Spleen (tissue), 11 donors: ENCODE results near the gene FOXP1. TPM values are rescaled to one million over a fixed set of nuclear protein-coding genes. Genes with fewer than 3 reads are reported as not detected.

Experiments
- DNase-seq: peaks from one replicate; pipeline ENCODE4 v3.0.0-alpha.2; 2020
- H3K27ac ChIP-seq, 8 donors: fragments of 200-600 bp; sonication (generic) in 7 of 8; 1 replicate in 4 of 8; 2 replicates in 4 of 8; pipeline versions ENCODE4 v1.5.0 to v1.8.0; 2016 to 2021; ENCODE audit warnings: inconsistent platforms in 4 of 8, mild to moderate bottlenecking in 4 of 8, moderate library complexity in 1 of 8
- H3K27me3 ChIP-seq, 7 donors: fragments of 200-600 bp; sonication (generic) in 6 of 7; replicated peaks in 1 of 7; 1 replicate in 4 of 7; 2 replicates in 3 of 7; pipeline versions ENCODE4 v1.5.0 to v1.8.0; 2016 to 2021; ENCODE audit warnings: inconsistent platforms in 3 of 7, mild to moderate bottlenecking in 1 of 7
- H3K36me3 ChIP-seq, 6 donors: fragments of 200-600 bp; sonication (generic) in 5 of 6; 1 replicate in 4 of 6; 2 replicates in 2 of 6; pipeline versions ENCODE4 v1.5.0 to v1.8.0; 2016 to 2021; ENCODE audit warnings: inconsistent platforms in 2 of 6
- H3K4me1 ChIP-seq, 6 donors: fragments of 200-600 bp; sonication (generic) in 5 of 6; 1 replicate in 3 of 6; 2 replicates in 3 of 6; pipeline versions ENCODE4 v1.5.0 to v1.8.0; 2016 to 2021; ENCODE audit warnings: inconsistent platforms in 3 of 6
- H3K4me3 ChIP-seq, 8 donors: fragments of 200-600 bp; sonication (generic) in 7 of 8; 1 replicate in 4 of 8; 2 replicates in 4 of 8; pipeline versions ENCODE4 v1.5.0 to v1.8.0; 2016 to 2021; ENCODE audit warnings: inconsistent platforms in 4 of 8, mild to moderate bottlenecking in 4 of 8, moderate library complexity in 2 of 8
- H3K9me3 ChIP-seq, 8 donors: fragments of 200-600 bp; sonication (generic) in 7 of 8; 1 replicate in 4 of 8; 2 replicates in 4 of 8; pipeline versions ENCODE4 v1.5.0 to v1.8.0; 2016 to 2021; ENCODE audit warnings: inconsistent platforms in 4 of 8
- POLR2A ChIP-seq, 3 donors: fragments of 450-650 bp; IDR thresholded peaks; one replicate each; pipeline ENCODE4 v1.5.1; 2017; ENCODE audit warnings: antibody characterized with exemption in 3 of 3, mild to moderate bottlenecking in 1 of 3
- POLR2AphosphoS5 ChIP-seq, 3 donors: sonication (generic); formaldehyde crosslinking; IDR thresholded peaks; one replicate each; pipeline ENCODE4 v1.5.1; 2017; ENCODE audit warnings: antibody characterized with exemption in 3 of 3
- WGBS, 5 donors: extraction: QIAGEN DNeasy Blood & Tissue Kit in 3 of 5; methylation state at CpG; one replicate each; pipeline versions ENCODE4 v1.1.5 to v1.1.7; 2013 to 2018; 5-methylcytosine and 5-hydroxymethylcytosine counted together
- intact Hi-C: fragments of 100-400 bp; cut with DNase I; formaldehyde crosslinking; loops from one replicate; pipeline ENCODE4 v1.15.0; 2023; ENCODE audit warnings: low total_unique reads
- polyA plus RNA-seq, 3 donors: library from polyadenylated mRNA; stranded (reverse); fragments of 200-250 nt; gene quantifications; one replicate each; pipeline ENCODE4 v1.2.1, GENCODE V29; 2013
- total RNA-seq, 7 donors: library from RNA; depleted of rRNA in 3 of 7; stranded (reverse); fragments of >200 nt in 3 of 7; fragmentation: NEBNext Ultra II Directional in 4 of 7; extraction: Animal tissue kit (Norgen Biotek cat#: 25700) in 4 of 7; gene quantifications; one replicate each; pipeline versions ENCODE4 v1.1.0 to v1.2.1, GENCODE V29; 2016 to 2021
- TF ChIP-seq, protein P1 (sequence below), 11 experiments: fragments of 200-600 bp in 7 of 11; fragments of 450-650 bp in 4 of 11; sonication (generic) in 4 of 11; IDR thresholded peaks in 8 of 11; conservative IDR thresholded peaks in 3 of 11; 1 replicate in 7 of 11; 2 replicates in 4 of 11; pipeline versions ENCODE4 v1.4.0 to v1.8.0; 2016 to 2021; ENCODE audit warnings: antibody characterized with exemption in 11 of 11, inconsistent platforms in 4 of 11, mild to moderate bottlenecking in 1 of 11
- donor health status: healthy with polysubstance abuse.
- donor health status: DM: no; HTN: no; CAD: no; lungs with moderate emphysema.
- donor health status: DM: no; HTN: no; CAD: no.
- donor health status: Bipolar disorder and iron deficiency.
- donor health status: healthy.
- donor health status: DM: no; HTN: no; CAD: no.
- donor health status: DM: yes; HTN: yes; CAD: no.

Gene FOXP1
- total and polyA plus RNA-seq, 10 donors: 11.1 to 202 (median 153) TPM

DNA sequence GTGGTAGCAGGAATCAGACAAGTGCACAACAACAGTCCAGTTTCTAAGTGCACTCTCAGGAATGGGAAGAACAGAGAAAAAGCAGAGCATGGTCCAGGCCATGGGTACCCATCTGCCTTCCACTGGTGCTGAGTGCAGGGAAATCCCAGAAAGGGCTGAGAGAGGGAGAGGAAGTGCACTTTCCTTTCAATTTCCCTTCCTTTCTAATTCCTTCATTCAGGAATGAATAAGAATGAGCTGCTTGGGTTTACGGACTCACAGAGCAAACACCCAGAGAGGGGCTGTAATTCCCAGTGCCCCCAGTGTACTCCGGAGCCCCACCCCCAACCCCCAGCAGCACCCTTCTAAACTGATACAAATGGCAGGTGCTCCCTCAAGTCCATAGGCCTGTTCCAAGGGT is 300.6 kb downstream of the FOXP1 start:
- H3K4me1 ChIP-seq: peaks cover 0 to 11% (median 0%) of the 10 kb centered on the region in 6 donors
- intact Hi-C loops: no loop called here
- DNase-seq: no peak
- WGBS, 5 donors: 80 to 96% (median 90%) methylated on average over 2 of the region's 2 CpGs
- no peak overlapping the region for H3K27ac ChIP-seq
- no peak overlapping the region for H3K4me3 ChIP-seq
- TF ChIP-seq POLR2AphosphoS5 (IDR thresholded peaks at IDR 0.05) (no peak), POLR2A (IDR thresholded peaks at IDR 0.05) (no peak)
- TF ChIP-seq, protein P1, sequence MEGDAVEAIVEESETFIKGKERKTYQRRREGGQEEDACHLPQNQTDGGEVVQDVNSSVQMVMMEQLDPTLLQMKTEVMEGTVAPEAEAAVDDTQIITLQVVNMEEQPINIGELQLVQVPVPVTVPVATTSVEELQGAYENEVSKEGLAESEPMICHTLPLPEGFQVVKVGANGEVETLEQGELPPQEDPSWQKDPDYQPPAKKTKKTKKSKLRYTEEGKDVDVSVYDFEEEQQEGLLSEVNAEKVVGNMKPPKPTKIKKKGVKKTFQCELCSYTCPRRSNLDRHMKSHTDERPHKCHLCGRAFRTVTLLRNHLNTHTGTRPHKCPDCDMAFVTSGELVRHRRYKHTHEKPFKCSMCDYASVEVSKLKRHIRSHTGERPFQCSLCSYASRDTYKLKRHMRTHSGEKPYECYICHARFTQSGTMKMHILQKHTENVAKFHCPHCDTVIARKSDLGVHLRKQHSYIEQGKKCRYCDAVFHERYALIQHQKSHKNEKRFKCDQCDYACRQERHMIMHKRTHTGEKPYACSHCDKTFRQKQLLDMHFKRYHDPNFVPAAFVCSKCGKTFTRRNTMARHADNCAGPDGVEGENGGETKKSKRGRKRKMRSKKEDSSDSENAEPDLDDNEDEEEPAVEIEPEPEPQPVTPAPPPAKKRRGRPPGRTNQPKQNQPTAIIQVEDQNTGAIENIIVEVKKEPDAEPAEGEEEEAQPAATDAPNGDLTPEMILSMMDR (IDR thresholded peaks at IDR 0.05 in 8 of 11, conservative IDR thresholded peaks at IDR 0.05 in 3 of 11): no peak
- H3K36me3 ChIP-seq: peaks cover 0 to 18% (median 0%) of the 10 kb centered on the region in 6 donors
- no peaks in the 10 kb centered on the region for H3K27me3 ChIP-seq
- H3K9me3 ChIP-seq: no peaks in the 10 kb centered on the region

DNA sequence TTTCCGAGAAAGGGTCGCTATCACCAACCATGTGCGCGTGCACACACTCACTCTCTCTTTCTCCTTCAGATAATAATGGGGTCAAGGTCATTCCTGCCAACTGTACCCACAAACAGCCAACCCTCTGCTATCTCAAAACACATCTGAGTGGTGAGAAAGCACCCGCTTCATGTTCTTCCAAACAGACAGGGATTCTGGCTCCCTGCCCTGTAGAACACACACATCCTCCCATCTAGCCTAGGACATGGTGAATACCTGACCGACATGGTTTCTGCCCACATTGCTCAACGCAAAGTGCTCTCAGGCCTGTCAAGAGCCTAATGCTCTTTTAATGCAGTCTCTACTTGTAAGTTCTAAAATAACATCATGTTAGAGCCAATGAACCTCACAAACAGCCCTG is 302.2 kb downstream of the FOXP1 start:
- Histone ChIP-seq H3K4me3 (no peak overlapping the region), H3K36me3 (peaks cover 0 to 18% (median 0%) of the 10 kb centered on the region in 6 donors), H3K27ac (no peak overlapping the region), H3K4me1 (peaks cover 0 to 19% (median 0%) of the 10 kb centered on the region in 6 donors), H3K27me3 (no peaks in the 10 kb centered on the region), H3K9me3 (no peaks in the 10 kb centered on the region)
- intact Hi-C loops: no loop called here
- TF ChIP-seq POLR2A (IDR thresholded peaks at IDR 0.05): no peak
- no peak for TF ChIP-seq POLR2AphosphoS5 (IDR thresholded peaks at IDR 0.05)
- 83 to 94% (median 89%) methylated on average over 7 of the region's 7 CpGs for WGBS, 5 donors
- no peak for DNase-seq

DNA sequence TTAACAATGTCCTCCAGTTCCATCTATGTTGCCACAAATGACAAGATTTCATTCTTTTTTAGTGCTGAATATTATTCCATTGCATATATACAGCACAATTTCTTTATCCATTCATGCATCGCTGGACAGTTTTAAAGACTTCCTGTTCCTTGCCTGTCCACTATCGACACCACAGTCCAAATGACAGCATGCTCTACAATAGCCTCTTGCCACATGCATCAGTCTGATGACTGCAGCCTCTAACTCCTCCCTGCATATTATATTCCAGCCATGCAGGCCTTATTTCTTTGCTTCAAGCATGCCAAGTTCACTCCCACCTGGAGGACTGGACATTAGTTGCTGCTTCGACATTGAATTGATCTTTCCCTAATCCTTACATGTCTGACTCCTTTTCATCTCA is 306.2 kb downstream of the FOXP1 start:
- no peak for DNase-seq
- 81 to 91% (median 85%) methylated on average over 3 of the region's 3 CpGs for WGBS, 5 donors
- peaks cover 0 to 11% (median 0%) of the 10 kb centered on the region in 6 donors for H3K4me1 ChIP-seq
- TF ChIP-seq, protein P1 (IDR thresholded peaks at IDR 0.05 in 8 of 11, conservative IDR thresholded peaks at IDR 0.05 in 3 of 11): no peak
- no peak for TF ChIP-seq POLR2AphosphoS5 (IDR thresholded peaks at IDR 0.05)
- TF ChIP-seq POLR2A (IDR thresholded peaks at IDR 0.05): no peak
- H3K9me3 ChIP-seq: no peaks in the 10 kb centered on the region
- no peak overlapping the region for H3K27ac ChIP-seq
- H3K36me3 ChIP-seq: peaks cover 0 to 12% (median 0%) of the 10 kb centered on the region in 6 donors
- no peak overlapping the region for H3K4me3 ChIP-seq
- H3K27me3 ChIP-seq: no peaks in the 10 kb centered on the region
- intact Hi-C loops: no loop called here

DNA sequence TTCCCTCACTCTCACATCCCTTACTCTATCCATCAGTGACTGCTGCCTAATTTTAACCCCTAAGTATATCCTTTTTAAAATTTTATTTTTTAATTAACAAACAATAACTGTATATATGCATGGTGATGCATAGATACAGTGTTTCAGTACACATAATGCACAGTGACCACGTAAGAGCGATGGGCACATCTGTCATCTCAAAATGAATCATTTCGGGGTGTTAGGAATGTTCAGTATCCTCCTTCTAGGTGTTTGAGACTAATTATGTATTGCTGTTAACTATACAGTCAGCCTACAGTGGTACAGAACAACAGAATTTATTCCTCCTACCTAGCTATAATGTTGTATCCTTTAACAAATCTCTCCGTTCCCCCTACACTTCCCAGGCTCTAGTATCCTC is 307.0 kb downstream of the FOXP1 start:
- no peaks in the 10 kb centered on the region for H3K9me3 ChIP-seq
- no peaks in the 10 kb centered on the region for H3K27me3 ChIP-seq
- H3K36me3 ChIP-seq: peaks cover 0 to 12% (median 0%) of the 10 kb centered on the region in 6 donors
- 88 to 96% (median 95%) methylated on average over 4 of the region's 4 CpGs for WGBS, 5 donors
- TF ChIP-seq POLR2A (IDR thresholded peaks at IDR 0.05): no peak
- TF ChIP-seq, protein P1 (IDR thresholded peaks at IDR 0.05 in 8 of 11, conservative IDR thresholded peaks at IDR 0.05 in 3 of 11): no peak
- TF ChIP-seq POLR2AphosphoS5 (IDR thresholded peaks at IDR 0.05): no peak
- DNase-seq: no peak
- H3K27ac ChIP-seq: no peak overlapping the region
- H3K4me1 ChIP-seq: peaks cover 0 to 11% (median 0%) of the 10 kb centered on the region in 6 donors
- intact Hi-C loops: no loop called here
- no peak overlapping the region for H3K4me3 ChIP-seq

DNA sequence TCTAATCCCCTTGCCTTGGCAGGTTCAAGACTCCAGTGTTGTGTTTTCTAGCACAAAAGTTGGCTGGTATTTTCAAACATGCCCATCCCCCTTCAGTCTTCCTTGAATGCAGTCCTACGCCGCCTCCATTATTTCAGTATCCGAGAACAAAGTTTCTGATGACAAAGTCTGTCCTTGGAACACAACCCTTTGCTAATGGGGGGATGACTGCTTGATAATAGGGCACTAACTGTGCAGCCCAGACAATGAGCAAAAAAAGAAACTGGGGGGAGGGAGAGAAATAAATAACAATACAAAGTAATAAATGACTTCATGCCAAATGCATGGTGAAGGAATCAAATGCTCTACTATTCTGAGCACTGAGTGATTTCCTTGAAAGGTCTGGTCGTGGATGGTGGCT is 310.1 kb downstream of the FOXP1 start:
- Histone ChIP-seq H3K4me1 (peaks cover 0 to 26% (median 0%) of the 10 kb centered on the region in 6 donors), H3K27ac (no peak overlapping the region), H3K9me3 (no peaks in the 10 kb centered on the region), H3K27me3 (no peaks in the 10 kb centered on the region), H3K4me3 (no peak overlapping the region), H3K36me3 (peaks cover 0 to 10% (median 0%) of the 10 kb centered on the region in 6 donors)
- no peak for DNase-seq
- WGBS, 5 donors: 91 to 96% (median 94%) methylated on average over 4 of the region's 4 CpGs
- TF ChIP-seq POLR2A (IDR thresholded peaks at IDR 0.05) (no peak), POLR2AphosphoS5 (IDR thresholded peaks at IDR 0.05) (no peak)
- TF ChIP-seq, protein P1 (IDR thresholded peaks at IDR 0.05 in 8 of 11, conservative IDR thresholded peaks at IDR 0.05 in 3 of 11): no peak
- intact Hi-C loops: no loop called here
